ENCODE data around the gene LCE5A.

- TF ChIP-seq POLR2A (IDR thresholded peaks at IDR 0.05; ENCODE audit: low read length) (no peak), GATA1 (IDR thresholded peaks at IDR 0.05; ENCODE audit: low read depth, low read length) (no peak)
Measured at GRCh38 chr1:152479792-152480595, 30.6 kb upstream of the LCE5A start.
